H1 (cell line): ENCODE data around the gene GTF2F2. TPM values are rescaled to one million over a fixed set of nuclear protein-coding genes. Genes with fewer than 3 reads are reported as not detected.

Experiments used
- CTCF ChIA-PET: fragments of 300-600 bp; sonication (Branson Sonifier 250); formaldehyde crosslinking; loops from one replicate; lab custom pipeline; 2021; ENCODE audit not compliant: partially characterized antibody; lab: Charles Lee
- POLR2A ChIA-PET: fragments of 300-600 bp; sonication (Branson Sonifier 250); formaldehyde crosslinking; loops from one replicate; lab custom pipeline; 2021; ENCODE audit warnings: inconsistent platforms; ENCODE audit not compliant: partially characterized antibody; lab: Charles Lee
- DNase-seq, 2 experiments: peaks; one replicate each; pipeline versions ENCODE4 v3.0.0 to v3.0.0-alpha.2; 2010 to 2022; ENCODE audit warnings: low spot score in 2 of 2, low read depth in 1 of 2, mixed read lengths in 1 of 2
- FAIRE-seq: peaks from 2 replicates; lab custom pipeline; 2011; peaks lifted over from hg19 to GRCh38; lab: Jason Lieb, UNC
- H2AFZ ChIP-seq: 2 replicates; pipeline ENCODE4 v1.8.1; 2012; ENCODE audit warnings: low read length, inconsistent platforms
- H2AK5ac ChIP-seq: 2 replicates; pipeline ENCODE4 v1.6.1; 2013; ENCODE audit warnings: low read depth, low read length
- H2BK120ac ChIP-seq: replicated peaks from 2 replicates; pipeline ENCODE3; 2013; ENCODE audit warnings: low read depth, low read length, inconsistent platforms
- H2BK12ac ChIP-seq: 2 replicates; pipeline ENCODE4 v1.6.1; 2013; ENCODE audit warnings: low read depth, low read length
- H2BK15ac ChIP-seq: 2 replicates; pipeline ENCODE4 v1.6.1; 2013; ENCODE audit warnings: low read length
- H2BK20ac ChIP-seq: 2 replicates; pipeline ENCODE4 v1.6.1; 2013; ENCODE audit warnings: low read length
- H2BK5ac ChIP-seq: 2 replicates; pipeline ENCODE4 v1.6.1; 2013; ENCODE audit warnings: low read depth, low read length
- H3K14ac ChIP-seq: 2 replicates; pipeline ENCODE4 v1.6.1; 2013; ENCODE audit warnings: inconsistent platforms; ENCODE audit not compliant: insufficient read length
- H3K18ac ChIP-seq: 2 replicates; pipeline ENCODE4 v1.6.1; 2013; ENCODE audit warnings: low read length; ENCODE audit errors: extremely low read depth
- H3K23ac ChIP-seq: 2 replicates; pipeline ENCODE4 v1.6.1; 2013; ENCODE audit warnings: inconsistent platforms; ENCODE audit not compliant: insufficient read length
- H3K23me2 ChIP-seq: 2 replicates; pipeline ENCODE4 v1.6.1; 2013; ENCODE audit warnings: low read depth, low read length
- H3K27ac ChIP-seq: 2 replicates; pipeline ENCODE4 v1.6.1; 2011; ENCODE audit warnings: low read depth, low read length, inconsistent platforms
- H3K27me3 ChIP-seq, 4 experiments: replicated peaks in 1 of 4; 1 replicate in 1 of 4; 2 replicates in 3 of 4; pipeline versions ENCODE4 v1.6.1 to v1.8.1; 2011 to 2013; ENCODE audit warnings: low read length in 3 of 4, mild to moderate bottlenecking in 3 of 4, inconsistent platforms in 2 of 4, mixed read lengths in 2 of 4, moderate library complexity in 1 of 4; ENCODE audit not compliant: control insufficient read depth in 3 of 4, insufficient read depth in 3 of 4; ENCODE audit errors: extremely low read depth in 1 of 4
- H3K36me3 ChIP-seq, 4 experiments: 2 replicates each; pipeline versions ENCODE4 v1.6.1 to v1.8.1; 2011 to 2013; ENCODE audit warnings: mild to moderate bottlenecking in 4 of 4, low read length in 3 of 4, moderate library complexity in 2 of 4, control low read depth in 1 of 4, inconsistent platforms in 1 of 4; ENCODE audit not compliant: insufficient read depth in 4 of 4, control insufficient read depth in 2 of 4
- H3K4ac ChIP-seq: replicated peaks from 2 replicates; pipeline ENCODE3; 2013; ENCODE audit warnings: low read length, low read depth, mixed read lengths, inconsistent platforms; ENCODE audit not compliant: insufficient read length
- H3K4me1 ChIP-seq, 4 experiments: replicated peaks in 1 of 4; 1 replicate in 1 of 4; 2 replicates in 3 of 4; pipeline versions ENCODE4 v1.6.1 to v1.8.1; 2011 to 2013; ENCODE audit warnings: low read length in 3 of 4, inconsistent platforms in 2 of 4, mixed read lengths in 1 of 4; ENCODE audit not compliant: insufficient read depth in 4 of 4, control insufficient read depth in 3 of 4
- H3K4me2 ChIP-seq, 2 experiments: 2 replicates each; pipeline versions ENCODE4 v1.6.1 to v1.8.1; 2011 to 2013; ENCODE audit warnings: low read depth in 2 of 2, low read length in 2 of 2, control low read depth in 1 of 2, inconsistent platforms in 1 of 2, mild to moderate bottlenecking in 1 of 2; ENCODE audit not compliant: insufficient read depth in 1 of 2
- H3K4me3 ChIP-seq, 4 experiments: fragments of 200-600, 300-600 bp in 1 of 4; sonication (generic), shearing (Covaris generic), sonication (Bioruptor Twin) in 1 of 4; 2 replicates each; pipeline versions ENCODE4 v1.5.1 to v1.8.1; 2011 to 2016; ENCODE audit warnings: low read length in 4 of 4, low read depth in 3 of 4, control low read depth in 2 of 4, inconsistent platforms in 2 of 4, mild to moderate bottlenecking in 2 of 4, mixed read lengths in 1 of 4, moderate library complexity in 1 of 4; ENCODE audit not compliant: insufficient read depth in 2 of 4; ENCODE audit errors: extremely low read depth in 1 of 4
- H3K56ac ChIP-seq: replicated peaks from 2 replicates; pipeline ENCODE3; 2013; ENCODE audit warnings: low read depth, mild to moderate bottlenecking, mixed read lengths, low read length, inconsistent platforms; ENCODE audit not compliant: insufficient read length
- H3K79me1 ChIP-seq: 2 replicates; pipeline ENCODE4 v1.6.1; 2013; ENCODE audit warnings: low read depth, low read length, control low read depth
- H3K79me2 ChIP-seq, 2 experiments: 2 replicates each; pipeline versions ENCODE4 v1.6.1 to v1.8.1; 2012 to 2013; ENCODE audit warnings: low read length in 2 of 2, mild to moderate bottlenecking in 2 of 2, inconsistent platforms in 1 of 2; ENCODE audit not compliant: insufficient read depth in 2 of 2, control insufficient read depth in 1 of 2
- H3K9ac ChIP-seq, 4 experiments: replicated peaks in 1 of 4; 1 replicate in 1 of 4; 2 replicates in 3 of 4; pipeline versions ENCODE4 v1.6.1 to v1.8.1; 2011 to 2013; ENCODE audit warnings: low read depth in 3 of 4, low read length in 3 of 4, control low read depth in 2 of 4, mild to moderate bottlenecking in 2 of 4, moderate library complexity in 2 of 4, inconsistent platforms in 1 of 4; ENCODE audit errors: extremely low read depth in 1 of 4
- H3K9me3 ChIP-seq, 2 experiments: 2 replicates each; pipeline versions ENCODE4 v1.6.1 to v1.8.1; 2012 to 2013; ENCODE audit warnings: mild to moderate bottlenecking in 2 of 2, moderate library complexity in 2 of 2, control low read depth in 1 of 2, inconsistent platforms in 1 of 2, low read depth in 1 of 2, low read length in 1 of 2, mixed read lengths in 1 of 2; ENCODE audit not compliant: insufficient read depth in 2 of 2
- H4K20me1 ChIP-seq, 2 experiments: replicated peaks in 1 of 2; 2 replicates each; pipeline versions ENCODE3 to v1.8.1; 2011 to 2013; ENCODE audit warnings: inconsistent platforms in 2 of 2, low read length in 2 of 2, mild to moderate bottlenecking in 1 of 2; ENCODE audit not compliant: insufficient read depth in 2 of 2, control insufficient read depth in 1 of 2
- H4K5ac ChIP-seq: 2 replicates; pipeline ENCODE4 v1.6.1; 2013; ENCODE audit warnings: low read length, low read depth, mixed read lengths, inconsistent platforms; ENCODE audit not compliant: insufficient read length
- H4K8ac ChIP-seq: 2 replicates; pipeline ENCODE4 v1.8.0; 2013; ENCODE audit warnings: mild to moderate bottlenecking, moderate library complexity, low read length, inconsistent platforms; ENCODE audit not compliant: insufficient read depth; ENCODE audit errors: extremely low read depth
- H4K91ac ChIP-seq: replicated peaks from 2 replicates; pipeline ENCODE3; 2013; ENCODE audit warnings: low read length, mixed read lengths, inconsistent platforms; ENCODE audit not compliant: insufficient read length
- ASH2L ChIP-seq: fragments of 200-600, 300-600 bp; sonication (generic); IDR thresholded peaks from one replicate; pipeline ENCODE4 v1.7.1; 2017; ENCODE audit warnings: low read length
- TCF12 ChIP-seq: IDR thresholded peaks from 2 replicates; pipeline ENCODE4 v1.6.1; 2011; ENCODE audit warnings: low read depth, mild to moderate bottlenecking, low read length
- WGBS, 2 experiments: shearing (Covaris generic) in 1 of 2; methylation state at CpG; one replicate each; pipeline versions ENCODE4 v1.1.6 to v1.1.7; 2013 to 2015; ENCODE audit warnings: low lambda C conversion rate in 2 of 2, mixed read lengths in 2 of 2, inconsistent platforms in 1 of 2, low coverage in 1 of 2, missing lambda C conversion rate in 1 of 2; ENCODE audit not compliant: insufficient replicate concordance in 2 of 2, insufficient coverage in 1 of 2, insufficient read length in 1 of 2; ENCODE audit errors: extremely low coverage in 1 of 2, missing lambda C conversion rate in 1 of 2; 5-methylcytosine and 5-hydroxymethylcytosine counted together
- polyA plus RNA-seq, 7 experiments: library from polyadenylated mRNA; depleted of rRNA in 3 of 7; stranded (reverse) in 5 of 7; unstranded in 2 of 7; fragments of >200 nt in 5 of 7; fragments of 200-250 nt in 2 of 7; gene quantifications; 1 replicate in 5 of 7; 2 replicates in 1 of 7; 4 replicates in 1 of 7; pipeline versions ENCODE4 v1.2.1 to v1.2.3, GENCODE V29; 2011 to 2013; ENCODE audit warnings: missing spikeins in 2 of 7, mixed read lengths in 2 of 7
- total RNA-seq: library from RNA; stranded (reverse); fragmentation: NEBNext Ultra II Directional; extraction: Animal tissue kit (Norgen Biotek cat#: 25700); gene quantifications from 2 replicates; pipeline ENCODE4 v1.2.1, GENCODE V29; 2021

GTF2F2 gene
- total and polyA plus RNA-seq, 2 of the 8 experiments (the other 6 are each of a cell fraction or from before 2014, with no cell fraction given), result 10.8 to 31.1 TPM

DNA sequence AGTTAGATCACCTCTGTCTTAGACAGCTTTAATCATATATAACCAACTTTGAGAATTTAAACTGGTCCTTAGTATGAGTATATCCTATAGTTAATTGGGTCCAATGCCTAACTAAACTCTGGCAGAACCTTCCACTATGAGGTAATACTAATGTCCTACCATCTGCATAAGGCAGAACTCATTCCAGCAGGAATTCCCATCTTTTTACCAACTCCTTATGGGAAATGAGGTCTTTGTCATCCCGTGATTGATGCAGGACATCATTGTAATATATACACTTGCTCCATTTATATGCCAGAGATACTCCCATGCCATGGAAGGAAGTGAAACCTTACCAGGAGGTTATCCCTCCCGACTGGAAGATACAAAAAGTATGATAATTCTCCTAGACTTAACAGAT lies 77.7 kb downstream of the GTF2F2 start:
- Histone ChIP-seq H3K4me2 (no peak overlapping the region), H3K36me3 (no peaks in the 10 kb centered on the region), H2BK5ac (no peak overlapping the region), H2AK5ac (no peak overlapping the region), H3K79me2 (peaks cover 0 to 3% of the 10 kb centered on the region in 2 experiments; a peak in 1 of 4 replicates), H3K14ac (no peak overlapping the region), H2BK15ac (no peak overlapping the region), H4K20me1 (no peaks in the 10 kb centered on the region), H3K23ac (no peak overlapping the region), H3K18ac (no peak overlapping the region), H3K27me3 (no peaks in the 10 kb centered on the region), H3K27ac (no peak overlapping the region), H4K91ac (no peak overlapping the region), H3K4me3 (no peak overlapping the region), H2BK12ac (no peak overlapping the region), H3K79me1 (no peaks in the 10 kb centered on the region; the same call in 1 of the 2 replicates), H2BK120ac (no peak overlapping the region), H4K8ac (no peak overlapping the region), H3K56ac (no peak overlapping the region), H3K23me2 (no peaks in the 10 kb centered on the region), H2AFZ (no peak overlapping the region), H3K9me3 (no peaks in the 10 kb centered on the region), H2BK20ac (no peak overlapping the region), H4K5ac (no peak overlapping the region), H3K4me1 (peaks cover 0 to 3% (median 0%) of the 10 kb centered on the region in 4 experiments; a peak in 1 of 7 replicates), H3K9ac (no peak overlapping the region), H3K4ac (no peak overlapping the region)
- ChIA-PET CTCF (interaction anchor here (0.7 to 1.4 kb wide), 4 partner anchors 10 to 33 kb away, joined by 3 read pairs; no protein-coding TSS in a partner anchor), POLR2A (interaction anchor here (1.1 kb wide), 1 partner anchor 10 kb away, joined by 4 read pairs; no protein-coding TSS in a partner anchor)
- no peak for DNase-seq
- WGBS, 2 experiments, result 85% methylated on average over 2 of the region's 2 CpGs; no CpG with 5 or more reads in 1 of the 2 experiments
- TF ChIP-seq TCF12, result no peak
- no peak for TF ChIP-seq ASH2L
- FAIRE-seq, result no peak
